ENCODE data around the gene SLC15A3.

GRCh38 chr11:60926500-60926899, 25.5 kb downstream of the SLC15A3 start:
- TF ChIP-seq ZNF549 (tag by site-specific recombination; IDR thresholded peaks at IDR 0.05) (no peak), ZNF639 (tag by site-specific recombination; IDR thresholded peaks at IDR 0.05) (no peak), CTCF (tag by site-specific recombination; IDR thresholded peaks at IDR 0.05) (no peak), ZSCAN16 (tag by site-specific recombination; IDR thresholded peaks at IDR 0.05) (no peak), ZNF558 (tag by site-specific recombination; IDR thresholded peaks at IDR 0.05) (no peak)

Measured in HEK293 (cell line).